Ishikawa (cell line): Measurements from ENCODE around the gene CHM.

Source experiments
- CEBPB ChIP-seq: IDR thresholded peaks from 2 replicates; pipeline ENCODE4 v1.6.1; 2012
- CREB1 ChIP-seq: IDR thresholded peaks from 2 replicates; pipeline ENCODE4 v1.6.1; 2012; ENCODE audit warnings: low read depth
- EGR1 ChIP-seq: IDR thresholded peaks from 2 replicates; pipeline ENCODE4 v1.6.1; 2012
- EP300 ChIP-seq: IDR thresholded peaks from 2 replicates; pipeline ENCODE4 v1.6.1; 2012; ENCODE audit warnings: borderline replicate concordance
- FOXM1 ChIP-seq: IDR thresholded peaks from 2 replicates; pipeline ENCODE4 v1.6.1; 2012; ENCODE audit warnings: low read depth, borderline replicate concordance
- MAX ChIP-seq: IDR thresholded peaks from 2 replicates; pipeline ENCODE4 v1.6.1; 2012
- NFIC ChIP-seq: IDR thresholded peaks from 2 replicates; pipeline ENCODE4 v1.6.1; 2012
- RAD21 ChIP-seq: IDR thresholded peaks from 2 replicates; pipeline ENCODE4 v1.6.1; 2012; ENCODE audit warnings: low read depth
- TAF1 ChIP-seq: IDR thresholded peaks from 2 replicates; pipeline ENCODE4 v1.6.1; 2012; ENCODE audit warnings: low read depth, mild to moderate bottlenecking
- TCF12 ChIP-seq: IDR thresholded peaks from 2 replicates; pipeline ENCODE4 v1.6.1; 2012; ENCODE audit warnings: low read depth
- TEAD4 ChIP-seq: IDR thresholded peaks from 2 replicates; pipeline ENCODE4 v1.6.1; 2012
- YY1 ChIP-seq: IDR thresholded peaks from 2 replicates; pipeline ENCODE4 v1.6.1; 2012; ENCODE audit warnings: low read depth
- ZBTB7A ChIP-seq: IDR thresholded peaks from 2 replicates; pipeline ENCODE4 v1.6.1; 2012; ENCODE audit warnings: low read depth
- TF ChIP-seq, protein P1 (sequence below): IDR thresholded peaks from 2 replicates; pipeline ENCODE4 v1.6.1; 2012; ENCODE audit warnings: low read depth, mild to moderate bottlenecking
- TF ChIP-seq, protein P2 (sequence below): IDR thresholded peaks from 2 replicates; pipeline ENCODE4 v1.6.1; 2012

CHM gene

DNA sequence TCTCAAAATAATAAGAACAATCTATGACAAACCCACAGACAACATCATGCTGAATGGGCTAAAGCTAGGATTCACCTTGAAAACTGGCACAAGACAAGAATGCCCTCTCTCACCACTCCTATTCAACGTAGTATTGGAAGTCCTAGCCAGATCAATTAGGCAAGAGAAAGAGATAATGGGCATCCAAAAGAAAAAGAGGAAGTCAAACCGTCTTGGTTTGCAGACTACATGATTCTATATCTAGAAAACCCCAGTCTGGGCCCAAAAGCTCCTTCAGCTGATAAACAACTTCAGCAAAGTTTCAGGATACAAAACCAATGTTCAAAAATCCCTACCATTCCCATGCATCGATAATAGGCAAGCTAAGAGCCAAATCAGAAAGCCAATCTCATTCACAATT lies 59.0 kb downstream of the CHM start:
- TF ChIP-seq RAD21 (no peak), CREB1 (no peak), TAF1 (no peak), TCF12 (no peak), CEBPB (no peak), ZBTB7A (no peak), YY1 (no peak), EGR1 (no peak), MAX (no peak), TEAD4 (no peak), EP300 (no peak), NFIC (no peak), FOXM1 (no peak)
- TF ChIP-seq, protein P1, sequence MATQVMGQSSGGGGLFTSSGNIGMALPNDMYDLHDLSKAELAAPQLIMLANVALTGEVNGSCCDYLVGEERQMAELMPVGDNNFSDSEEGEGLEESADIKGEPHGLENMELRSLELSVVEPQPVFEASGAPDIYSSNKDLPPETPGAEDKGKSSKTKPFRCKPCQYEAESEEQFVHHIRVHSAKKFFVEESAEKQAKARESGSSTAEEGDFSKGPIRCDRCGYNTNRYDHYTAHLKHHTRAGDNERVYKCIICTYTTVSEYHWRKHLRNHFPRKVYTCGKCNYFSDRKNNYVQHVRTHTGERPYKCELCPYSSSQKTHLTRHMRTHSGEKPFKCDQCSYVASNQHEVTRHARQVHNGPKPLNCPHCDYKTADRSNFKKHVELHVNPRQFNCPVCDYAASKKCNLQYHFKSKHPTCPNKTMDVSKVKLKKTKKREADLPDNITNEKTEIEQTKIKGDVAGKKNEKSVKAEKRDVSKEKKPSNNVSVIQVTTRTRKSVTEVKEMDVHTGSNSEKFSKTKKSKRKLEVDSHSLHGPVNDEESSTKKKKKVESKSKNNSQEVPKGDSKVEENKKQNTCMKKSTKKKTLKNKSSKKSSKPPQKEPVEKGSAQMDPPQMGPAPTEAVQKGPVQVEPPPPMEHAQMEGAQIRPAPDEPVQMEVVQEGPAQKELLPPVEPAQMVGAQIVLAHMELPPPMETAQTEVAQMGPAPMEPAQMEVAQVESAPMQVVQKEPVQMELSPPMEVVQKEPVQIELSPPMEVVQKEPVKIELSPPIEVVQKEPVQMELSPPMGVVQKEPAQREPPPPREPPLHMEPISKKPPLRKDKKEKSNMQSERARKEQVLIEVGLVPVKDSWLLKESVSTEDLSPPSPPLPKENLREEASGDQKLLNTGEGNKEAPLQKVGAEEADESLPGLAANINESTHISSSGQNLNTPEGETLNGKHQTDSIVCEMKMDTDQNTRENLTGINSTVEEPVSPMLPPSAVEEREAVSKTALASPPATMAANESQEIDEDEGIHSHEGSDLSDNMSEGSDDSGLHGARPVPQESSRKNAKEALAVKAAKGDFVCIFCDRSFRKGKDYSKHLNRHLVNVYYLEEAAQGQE, result no peak
- TF ChIP-seq, protein P2, sequence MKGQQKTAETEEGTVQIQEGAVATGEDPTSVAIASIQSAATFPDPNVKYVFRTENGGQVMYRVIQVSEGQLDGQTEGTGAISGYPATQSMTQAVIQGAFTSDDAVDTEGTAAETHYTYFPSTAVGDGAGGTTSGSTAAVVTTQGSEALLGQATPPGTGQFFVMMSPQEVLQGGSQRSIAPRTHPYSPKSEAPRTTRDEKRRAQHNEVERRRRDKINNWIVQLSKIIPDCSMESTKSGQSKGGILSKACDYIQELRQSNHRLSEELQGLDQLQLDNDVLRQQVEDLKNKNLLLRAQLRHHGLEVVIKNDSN, result no peak

DNA sequence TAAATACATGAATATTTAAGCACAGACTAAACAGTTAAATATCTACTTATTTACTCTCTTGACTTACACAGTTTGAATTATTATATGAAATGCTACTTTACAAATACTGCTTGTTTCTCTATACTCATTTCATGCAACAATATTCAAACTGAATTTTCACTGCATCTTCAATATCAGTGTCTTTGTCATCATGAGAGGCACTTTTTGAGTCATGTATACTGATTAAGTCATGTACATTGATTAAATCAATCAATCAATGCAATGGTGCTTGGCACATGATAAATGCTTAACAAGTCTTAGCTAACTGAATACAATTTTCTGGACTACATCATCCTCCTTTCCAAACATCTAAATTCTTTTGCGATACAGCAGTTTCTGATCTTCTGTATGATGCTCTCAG lies 67.1 kb downstream of the CHM start:
- TF ChIP-seq MAX (no peak), TCF12 (no peak), YY1 (no peak), TAF1 (no peak), FOXM1 (no peak), TEAD4 (no peak), EP300 (no peak)
- TF ChIP-seq, protein P2, result no peak

GRCh38 chrX:85977218-85977617 lies 70.1 kb downstream of the CHM start:
- TF ChIP-seq MAX (no peak), TEAD4 (no peak), CREB1 (no peak), CEBPB (no peak), TAF1 (no peak), EGR1 (no peak), YY1 (no peak), RAD21 (no peak)
- TF ChIP-seq, protein P1, result no peak
- TF ChIP-seq, protein P2, result no peak

GRCh38 chrX:85964744-85965143 lies 82.6 kb downstream of the CHM start:
- TF ChIP-seq MAX (no peak), TCF12 (no peak), FOXM1 (no peak), EGR1 (no peak), EP300 (no peak), CEBPB (no peak), TAF1 (no peak), NFIC (no peak), YY1 (no peak), ZBTB7A (no peak), TEAD4 (no peak), RAD21 (no peak), CREB1 (no peak)
- TF ChIP-seq, protein P2, result no peak
- TF ChIP-seq, protein P1, result no peak
